ENCODE results near the gene OSBPL7.
A peak's percentile ranks its signal among the peaks of the same experiment; 100 is the strongest.

Gene OSBPL7

GRCh38 chr17:47816111-47816735, 5.4 kb downstream of the OSBPL7 start:
- Histone ChIP-seq H3K27ac (replicated peaks; ENCODE audit: low read length) (no peak overlapping the region), H3K18ac (ENCODE audit: low read length) (no peak overlapping the region), H3K23ac (ENCODE audit: low read depth, low read length, poor library complexity) (no peak overlapping the region), H3K4me3 (ENCODE audit: low read length in 2 of 2) (peak overlapping the region in 1 of 2 donors; percentile 48), H3K9me3 (replicated peaks in 1 of 2; ENCODE audit: control insufficient read depth in 2 of 2, insufficient read depth in 1 of 2, low read depth in 1 of 2, low read length in 2 of 2) (no peaks in the 10 kb centered on the region), H3K27me3 (ENCODE audit: control insufficient read depth in 3 of 3, insufficient read depth in 3 of 3, low read depth in 1 of 3, low read length in 3 of 3) (no peaks in the 10 kb centered on the region), H2AFZ (ENCODE audit: low read length) (no peak overlapping the region), H4K91ac (ENCODE audit: low read depth, low read length, poor library complexity) (no peak overlapping the region), H2BK5ac (ENCODE audit: low read length) (peak overlapping the region; percentile 39), H3K4me1 (ENCODE audit: control insufficient read depth in 2 of 2, insufficient read depth in 1 of 2, low read depth in 1 of 2, low read length in 2 of 2) (peaks cover 4 to 5% of the 10 kb centered on the region in 2 donors), H3K4ac (ENCODE audit: low read length) (no peak overlapping the region), H2BK15ac (ENCODE audit: low read length) (no peak overlapping the region), H2BK120ac (ENCODE audit: low read depth, low read length) (no peak overlapping the region), H3K79me1 (ENCODE audit: low read depth, low read length) (peaks cover 4% of the 10 kb centered on the region), H3K4me2 (ENCODE audit: insufficient read depth, low read length, poor library complexity, severe bottlenecking) (no peak overlapping the region), H2BK12ac (ENCODE audit: low read length) (no peak overlapping the region), H3K9ac (ENCODE audit: low read depth, low read length, poor library complexity) (peak overlapping the region; percentile 70), H3K14ac (ENCODE audit: low read length) (no peak overlapping the region), H2AK5ac (ENCODE audit: low read depth, low read length) (no peak overlapping the region), H4K8ac (ENCODE audit: low read depth, low read length) (no peak overlapping the region), H3K36me3 (replicated peaks in 1 of 2; ENCODE audit: control insufficient read depth in 2 of 2, insufficient read depth in 2 of 2, low read length in 2 of 2) (peaks cover 7 to 8% of the 10 kb centered on the region in 2 donors)
- no peak for DNase-seq (ENCODE audit: low spot score)
- no CpG with 5 or more reads among the region's 21 CpGs for WGBS, 2 donors (ENCODE audit: extremely low coverage in 2 of 2, insufficient read length in 2 of 2, insufficient replicate concordance in 1 of 2)

DNA sequence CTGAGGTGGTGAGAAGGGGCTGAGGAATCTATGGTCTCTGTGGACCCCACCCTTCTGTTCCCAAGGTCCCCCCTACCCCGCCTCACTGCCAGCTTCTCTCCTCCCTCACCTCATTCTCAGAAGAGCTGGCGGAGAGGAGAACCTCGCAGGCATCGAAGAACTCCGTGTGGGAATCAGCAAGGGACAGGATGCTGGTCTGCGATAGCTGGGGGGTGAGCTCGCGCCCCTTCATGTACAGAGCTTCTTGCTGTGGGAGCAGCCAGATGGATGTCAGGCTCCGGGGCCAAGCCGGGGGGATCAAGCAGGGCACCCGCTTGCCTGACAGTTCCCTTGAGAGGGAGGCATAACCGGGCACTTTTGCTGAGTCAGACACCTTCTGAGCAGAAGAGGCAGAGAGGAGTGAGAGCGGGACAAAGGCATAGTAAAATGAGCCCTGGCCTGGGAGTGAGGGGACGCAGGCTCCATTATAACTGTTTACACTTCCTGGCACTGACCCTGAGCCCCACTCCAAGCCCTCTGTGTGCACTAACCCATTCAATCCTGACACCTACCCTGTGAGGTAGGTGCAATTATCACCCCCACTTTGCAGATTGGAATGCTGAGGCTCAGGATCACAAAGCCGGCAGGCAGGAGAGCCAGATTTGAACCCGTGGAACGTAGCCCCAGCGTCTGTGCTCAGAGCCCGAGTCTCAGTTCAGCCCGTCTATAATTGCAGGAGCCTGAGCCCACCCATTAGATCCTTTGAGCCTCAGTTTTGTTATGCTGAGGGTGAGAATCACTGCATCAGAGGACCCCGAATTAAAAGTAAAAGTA, 6.3 kb downstream of the OSBPL7 start:
- Histone ChIP-seq H3K4me3 (ENCODE audit: low read length in 2 of 2) (no peak overlapping the region), H3K79me1 (ENCODE audit: low read depth, low read length) (no peaks in the 10 kb centered on the region), H2BK5ac (ENCODE audit: low read length) (no peak overlapping the region), H3K4me1 (ENCODE audit: control insufficient read depth in 2 of 2, insufficient read depth in 1 of 2, low read depth in 1 of 2, low read length in 2 of 2) (no peaks in the 10 kb centered on the region), H3K23ac (ENCODE audit: low read depth, low read length, poor library complexity) (no peak overlapping the region), H3K9ac (ENCODE audit: low read depth, low read length, poor library complexity) (no peak overlapping the region), H3K27me3 (ENCODE audit: control insufficient read depth in 3 of 3, insufficient read depth in 3 of 3, low read depth in 1 of 3, low read length in 3 of 3) (no peaks in the 10 kb centered on the region), H3K9me3 (replicated peaks in 1 of 2; ENCODE audit: control insufficient read depth in 2 of 2, insufficient read depth in 1 of 2, low read depth in 1 of 2, low read length in 2 of 2) (no peaks in the 10 kb centered on the region), H3K27ac (replicated peaks; ENCODE audit: low read length) (no peak overlapping the region), H3K4me2 (ENCODE audit: insufficient read depth, low read length, poor library complexity, severe bottlenecking) (no peak overlapping the region), H4K91ac (ENCODE audit: low read depth, low read length, poor library complexity) (no peak overlapping the region), H3K36me3 (replicated peaks in 1 of 2; ENCODE audit: control insufficient read depth in 2 of 2, insufficient read depth in 2 of 2, low read length in 2 of 2) (peaks cover 7 to 8% of the 10 kb centered on the region in 2 donors), H2AK5ac (ENCODE audit: low read depth, low read length) (no peak overlapping the region), H2AFZ (ENCODE audit: low read length) (no peak overlapping the region), H2BK12ac (ENCODE audit: low read length) (no peak overlapping the region), H3K18ac (ENCODE audit: low read length) (no peak overlapping the region), H3K14ac (ENCODE audit: low read length) (no peak overlapping the region), H4K8ac (ENCODE audit: low read depth, low read length) (no peak overlapping the region), H3K4ac (ENCODE audit: low read length) (no peak overlapping the region), H2BK15ac (ENCODE audit: low read length) (no peak overlapping the region), H2BK120ac (ENCODE audit: low read depth, low read length) (no peak overlapping the region)
- WGBS, 2 donors (ENCODE audit: extremely low coverage in 2 of 2, insufficient read length in 2 of 2, insufficient replicate concordance in 1 of 2), result no CpG with 5 or more reads among the region's 21 CpGs
- no peak for DNase-seq (ENCODE audit: low spot score)

GRCh38 chr17:47813512-47814031, 8.0 kb downstream of the OSBPL7 start:
- Histone ChIP-seq H2BK15ac (ENCODE audit: low read length) (no peak overlapping the region), H3K4me3 (ENCODE audit: low read length in 2 of 2) (no peak overlapping the region), H3K18ac (ENCODE audit: low read length) (no peak overlapping the region), H3K4me1 (ENCODE audit: control insufficient read depth in 2 of 2, insufficient read depth in 1 of 2, low read depth in 1 of 2, low read length in 2 of 2) (no peaks in the 10 kb centered on the region), H3K9ac (ENCODE audit: low read depth, low read length, poor library complexity) (peak overlapping the region; percentile 44), H3K27me3 (ENCODE audit: control insufficient read depth in 3 of 3, insufficient read depth in 3 of 3, low read depth in 1 of 3, low read length in 3 of 3) (no peaks in the 10 kb centered on the region), H2BK12ac (ENCODE audit: low read length) (no peak overlapping the region), H3K23ac (ENCODE audit: low read depth, low read length, poor library complexity) (peak overlapping the region; percentile 20), H2BK5ac (ENCODE audit: low read length) (peak overlapping the region; percentile 39), H3K4me2 (ENCODE audit: insufficient read depth, low read length, poor library complexity, severe bottlenecking) (peak overlapping the region; percentile 11), H4K91ac (ENCODE audit: low read depth, low read length, poor library complexity) (no peak overlapping the region), H2AK5ac (ENCODE audit: low read depth, low read length) (no peak overlapping the region), H3K14ac (ENCODE audit: low read length) (peak overlapping the region; percentile 17), H2BK120ac (ENCODE audit: low read depth, low read length) (no peak overlapping the region), H3K4ac (ENCODE audit: low read length) (no peak overlapping the region), H2AFZ (ENCODE audit: low read length) (no peak overlapping the region), H3K36me3 (replicated peaks in 1 of 2; ENCODE audit: control insufficient read depth in 2 of 2, insufficient read depth in 2 of 2, low read length in 2 of 2) (peaks cover 12 to 25% of the 10 kb centered on the region in 2 donors), H3K79me1 (ENCODE audit: low read depth, low read length) (no peaks in the 10 kb centered on the region), H3K27ac (replicated peaks; ENCODE audit: low read length) (no peak overlapping the region), H3K9me3 (replicated peaks in 1 of 2; ENCODE audit: control insufficient read depth in 2 of 2, insufficient read depth in 1 of 2, low read depth in 1 of 2, low read length in 2 of 2) (no peaks in the 10 kb centered on the region), H4K8ac (ENCODE audit: low read depth, low read length) (no peak overlapping the region)
- no peak for DNase-seq (ENCODE audit: low spot score)
- no CpG with 5 or more reads among the region's 22 CpGs for WGBS, 2 donors (ENCODE audit: extremely low coverage in 2 of 2, insufficient read length in 2 of 2, insufficient replicate concordance in 1 of 2)

- Histone ChIP-seq H3K27ac (replicated peaks; ENCODE audit: low read length) (no peak overlapping the region), H2BK5ac (ENCODE audit: low read length) (peak overlapping the region; percentile 39), H3K9ac (ENCODE audit: low read depth, low read length, poor library complexity) (no peak overlapping the region), H2AK5ac (ENCODE audit: low read depth, low read length) (peak overlapping the region; percentile 28), H2BK120ac (ENCODE audit: low read depth, low read length) (no peak overlapping the region), H3K14ac (ENCODE audit: low read length) (no peak overlapping the region), H3K79me1 (ENCODE audit: low read depth, low read length) (no peaks in the 10 kb centered on the region), H2BK15ac (ENCODE audit: low read length) (no peak overlapping the region), H4K8ac (ENCODE audit: low read depth, low read length) (no peak overlapping the region), H3K9me3 (replicated peaks in 1 of 2; ENCODE audit: control insufficient read depth in 2 of 2, insufficient read depth in 1 of 2, low read depth in 1 of 2, low read length in 2 of 2) (no peaks in the 10 kb centered on the region), H2BK12ac (ENCODE audit: low read length) (peak overlapping the region; percentile 16), H2AFZ (ENCODE audit: low read length) (no peak overlapping the region), H3K4me1 (ENCODE audit: control insufficient read depth in 2 of 2, insufficient read depth in 1 of 2, low read depth in 1 of 2, low read length in 2 of 2) (no peaks in the 10 kb centered on the region), H3K4ac (ENCODE audit: low read length) (no peak overlapping the region), H3K18ac (ENCODE audit: low read length) (no peak overlapping the region), H3K36me3 (replicated peaks in 1 of 2; ENCODE audit: control insufficient read depth in 2 of 2, insufficient read depth in 2 of 2, low read length in 2 of 2) (peaks cover 16 to 30% of the 10 kb centered on the region in 2 donors), H4K91ac (ENCODE audit: low read depth, low read length, poor library complexity) (no peak overlapping the region), H3K27me3 (ENCODE audit: control insufficient read depth in 3 of 3, insufficient read depth in 3 of 3, low read depth in 1 of 3, low read length in 3 of 3) (no peaks in the 10 kb centered on the region), H3K23ac (ENCODE audit: low read depth, low read length, poor library complexity) (no peak overlapping the region), H3K4me2 (ENCODE audit: insufficient read depth, low read length, poor library complexity, severe bottlenecking) (no peak overlapping the region), H3K4me3 (ENCODE audit: low read length in 2 of 2) (no peak overlapping the region)
- no peak for DNase-seq (ENCODE audit: low spot score)
- WGBS, 2 donors (ENCODE audit: extremely low coverage in 2 of 2, insufficient read length in 2 of 2, insufficient replicate concordance in 1 of 2), result no CpG with 5 or more reads among the region's 14 CpGs
Measured at GRCh38 chr17:47813077-47813476, 8.5 kb downstream of the OSBPL7 start.
